ENCODE data around the gene TC2N. TPM values are rescaled to one million over a fixed set of nuclear protein-coding genes. Genes with fewer than 3 reads are reported as not detected.

The TC2N gene
- total RNA-seq, 1 donor: 1.3 TPM

- TF ChIP-seq, protein P1, sequence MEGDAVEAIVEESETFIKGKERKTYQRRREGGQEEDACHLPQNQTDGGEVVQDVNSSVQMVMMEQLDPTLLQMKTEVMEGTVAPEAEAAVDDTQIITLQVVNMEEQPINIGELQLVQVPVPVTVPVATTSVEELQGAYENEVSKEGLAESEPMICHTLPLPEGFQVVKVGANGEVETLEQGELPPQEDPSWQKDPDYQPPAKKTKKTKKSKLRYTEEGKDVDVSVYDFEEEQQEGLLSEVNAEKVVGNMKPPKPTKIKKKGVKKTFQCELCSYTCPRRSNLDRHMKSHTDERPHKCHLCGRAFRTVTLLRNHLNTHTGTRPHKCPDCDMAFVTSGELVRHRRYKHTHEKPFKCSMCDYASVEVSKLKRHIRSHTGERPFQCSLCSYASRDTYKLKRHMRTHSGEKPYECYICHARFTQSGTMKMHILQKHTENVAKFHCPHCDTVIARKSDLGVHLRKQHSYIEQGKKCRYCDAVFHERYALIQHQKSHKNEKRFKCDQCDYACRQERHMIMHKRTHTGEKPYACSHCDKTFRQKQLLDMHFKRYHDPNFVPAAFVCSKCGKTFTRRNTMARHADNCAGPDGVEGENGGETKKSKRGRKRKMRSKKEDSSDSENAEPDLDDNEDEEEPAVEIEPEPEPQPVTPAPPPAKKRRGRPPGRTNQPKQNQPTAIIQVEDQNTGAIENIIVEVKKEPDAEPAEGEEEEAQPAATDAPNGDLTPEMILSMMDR (IDR thresholded peaks at IDR 0.05; ENCODE audit: insufficient read depth, low read depth, low read length): no peak
- peak overlapping the region; percentile 50 for H3K4me3 ChIP-seq (ENCODE audit: low read depth, low read length)
- peak; percentile 5 for DNase-seq (ENCODE audit: low read depth)
Observed at GRCh38 chr14:91835920-91836843, 31.2 kb downstream of the TC2N start.

- no peak overlapping the region for H3K4me3 ChIP-seq (ENCODE audit: low read depth, low read length)
- TF ChIP-seq, protein P1 (IDR thresholded peaks at IDR 0.05; ENCODE audit: insufficient read depth, low read depth, low read length): no peak
- no peak for DNase-seq (ENCODE audit: low read depth)
Observed at GRCh38 chr14:91835197-91835919, 32.0 kb downstream of the TC2N start.

GRCh38 chr14:91834571-91834970, 32.8 kb downstream of the TC2N start:
- no peak for DNase-seq (ENCODE audit: low read depth)
- H3K4me3 ChIP-seq (ENCODE audit: low read depth, low read length): no peak overlapping the region
- TF ChIP-seq, protein P1 (IDR thresholded peaks at IDR 0.05; ENCODE audit: insufficient read depth, low read depth, low read length): no peak

DNA sequence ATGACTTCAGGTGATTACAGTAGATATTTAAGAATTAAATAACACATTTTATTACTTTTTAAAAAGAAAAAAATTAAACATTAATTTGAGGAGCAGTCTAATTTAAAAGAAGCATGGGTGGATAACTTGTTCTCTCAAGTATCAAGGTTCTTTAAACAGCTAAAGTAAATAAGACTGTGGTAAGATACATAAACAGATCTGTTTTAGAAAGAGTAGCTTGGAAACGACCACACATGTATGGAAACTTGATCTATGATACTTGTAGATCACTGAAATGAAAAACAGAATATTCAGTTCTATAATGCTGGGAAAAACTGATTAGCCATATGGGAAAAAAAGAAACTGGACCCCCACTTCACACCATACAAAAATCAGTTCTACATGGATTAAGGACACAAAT, 36.0 kb downstream of the TC2N start:
- TF ChIP-seq, protein P1 (IDR thresholded peaks at IDR 0.05; ENCODE audit: insufficient read depth, low read depth, low read length): no peak
- DNase-seq (ENCODE audit: low read depth): no peak
- H3K4me3 ChIP-seq (ENCODE audit: low read depth, low read length): no peak overlapping the region

DNA sequence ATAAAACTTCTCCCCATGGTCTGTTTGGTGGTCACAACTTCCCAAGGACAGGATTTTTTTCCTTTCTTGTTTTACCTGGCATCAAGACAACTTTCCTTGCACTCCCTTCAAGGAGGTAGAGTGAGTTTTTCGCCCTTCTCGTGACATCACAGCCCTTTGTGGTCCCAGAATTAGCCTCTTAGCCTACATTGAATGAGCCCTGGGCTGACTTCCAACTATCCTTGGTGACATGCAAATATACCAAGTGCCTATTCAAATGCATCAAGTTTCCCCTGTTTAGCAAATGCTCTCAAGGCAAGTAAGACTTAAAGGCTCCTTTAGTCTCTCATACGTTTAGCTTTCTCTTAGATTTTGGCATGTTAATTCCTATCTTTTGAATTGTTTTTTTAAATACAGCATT, 36.6 kb downstream of the TC2N start:
- no peak for DNase-seq (ENCODE audit: low read depth)
- H3K4me3 ChIP-seq (ENCODE audit: low read depth, low read length): no peak overlapping the region
- TF ChIP-seq, protein P1 (IDR thresholded peaks at IDR 0.05; ENCODE audit: insufficient read depth, low read depth, low read length): no peak

- TF ChIP-seq, protein P1 (IDR thresholded peaks at IDR 0.05; ENCODE audit: insufficient read depth, low read depth, low read length): no peak
- DNase-seq (ENCODE audit: low read depth): no peak
- no peak overlapping the region for H3K4me3 ChIP-seq (ENCODE audit: low read depth, low read length)
Observed at GRCh38 chr14:91829511-91829910, 37.8 kb downstream of the TC2N start.

Measured in fibroblast of villous mesenchyme (primary cell).